Measurements from ENCODE around the gene SLC7A8.

The SLC7A8 gene

DNA sequence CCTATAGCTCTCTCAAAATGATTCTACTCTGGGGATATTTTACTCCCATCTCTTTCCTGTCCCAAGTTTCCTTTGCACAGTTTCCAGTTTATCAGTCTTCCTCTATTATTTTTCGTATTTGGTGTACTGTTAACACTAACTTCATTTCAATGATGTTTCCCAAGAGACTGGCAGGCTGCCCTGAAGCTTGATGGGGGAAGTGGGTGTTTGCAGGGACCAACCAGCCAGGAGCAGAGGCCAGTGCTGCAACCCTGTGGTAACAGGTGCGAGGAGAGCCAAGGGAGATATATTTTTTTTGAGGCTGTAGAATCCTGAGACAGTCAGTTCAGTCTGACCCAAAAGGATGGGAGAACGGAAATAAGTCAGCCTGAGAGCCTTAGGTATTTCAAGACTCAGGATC, 52.6 kb downstream of the SLC7A8 start:
- no peak for DNase-seq (ENCODE audit: low read depth in 2 of 2)

DNA sequence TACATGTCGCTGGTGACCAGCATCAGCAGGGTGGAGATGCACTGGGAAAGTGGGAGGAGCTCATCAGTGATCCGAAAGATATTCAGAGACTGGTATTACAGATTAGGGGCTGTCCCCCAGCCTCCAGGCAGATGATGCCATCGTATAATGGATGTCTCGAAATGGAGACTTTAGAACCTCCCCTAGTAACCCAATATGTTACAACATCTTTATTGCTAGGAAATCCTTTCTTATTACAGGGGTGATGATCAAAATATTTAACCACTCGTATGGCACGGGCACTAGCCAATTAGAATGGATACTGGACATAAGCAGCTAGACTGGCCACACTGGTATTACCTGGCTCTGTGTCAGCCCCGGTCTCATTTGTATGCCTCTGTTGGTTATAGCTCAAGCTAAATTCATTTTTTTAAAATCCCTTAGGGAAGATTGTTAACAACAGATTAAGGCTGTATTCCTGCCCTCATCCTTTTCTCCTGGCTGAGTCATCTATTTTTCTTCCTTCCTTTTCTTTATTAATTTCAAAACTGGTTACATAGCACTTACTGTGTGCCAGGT, 53.6 kb downstream of the SLC7A8 start:
- no peak for DNase-seq (ENCODE audit: low read depth in 2 of 2)

DNA sequence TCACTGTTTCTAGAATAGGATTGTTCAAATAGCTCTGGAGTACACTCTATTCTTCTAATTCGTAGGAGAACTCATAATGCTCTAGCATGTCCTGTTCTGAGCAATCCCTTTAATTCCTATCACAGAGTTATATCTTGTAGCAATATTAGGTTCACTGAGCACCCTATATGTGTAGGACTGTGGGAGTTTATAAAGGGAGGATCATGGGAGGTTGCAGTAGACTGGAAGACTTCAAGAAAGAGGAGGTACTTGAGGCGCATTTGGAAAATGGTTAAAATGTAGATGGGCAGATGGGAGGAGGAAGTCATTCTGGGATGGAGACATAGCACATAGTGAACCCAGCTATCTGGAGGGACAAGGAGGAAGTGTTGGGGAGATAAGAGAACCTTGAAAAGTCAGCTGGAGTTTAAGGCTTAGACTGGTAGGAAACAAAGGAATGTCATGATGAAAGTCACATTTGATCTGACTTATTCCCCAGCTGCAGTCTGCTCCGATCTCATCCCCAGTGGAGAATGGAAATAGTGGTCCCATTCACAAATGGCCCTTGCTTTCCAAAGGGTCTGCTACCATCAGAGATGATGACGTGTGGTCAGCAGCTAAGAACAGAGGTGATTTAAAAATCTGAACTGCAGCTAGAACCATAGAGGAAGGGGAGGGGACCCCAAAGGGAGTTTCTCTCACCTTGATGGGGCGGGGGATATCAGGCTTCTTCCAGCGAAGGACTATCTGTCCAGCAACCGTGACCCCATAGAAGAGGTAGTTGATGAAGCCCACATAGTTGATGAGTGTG, 54.3 kb downstream of the SLC7A8 start:
- no peak for DNase-seq (ENCODE audit: low read depth in 2 of 2)

DNA sequence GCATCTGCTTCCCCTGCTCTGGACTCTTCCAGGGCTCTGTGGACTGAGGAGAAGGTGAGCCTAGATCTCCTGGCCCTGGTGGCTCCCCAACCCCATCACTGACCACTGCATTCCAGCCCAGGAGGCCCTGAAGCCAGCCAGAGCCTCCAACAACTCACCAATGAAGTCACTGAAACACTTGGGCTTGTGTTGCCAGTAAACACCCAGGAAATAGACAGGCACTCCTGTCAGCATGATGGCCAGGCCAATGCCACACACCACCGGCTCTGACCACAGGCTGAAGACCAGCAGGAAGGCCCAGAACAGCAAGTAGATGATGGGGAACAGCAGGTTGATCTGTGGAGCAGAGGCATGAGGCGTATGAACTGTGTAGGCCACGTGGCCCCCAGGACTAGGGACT, 55.6 kb downstream of the SLC7A8 start:
- no peak for DNase-seq (ENCODE audit: low read depth in 2 of 2)

DNA sequence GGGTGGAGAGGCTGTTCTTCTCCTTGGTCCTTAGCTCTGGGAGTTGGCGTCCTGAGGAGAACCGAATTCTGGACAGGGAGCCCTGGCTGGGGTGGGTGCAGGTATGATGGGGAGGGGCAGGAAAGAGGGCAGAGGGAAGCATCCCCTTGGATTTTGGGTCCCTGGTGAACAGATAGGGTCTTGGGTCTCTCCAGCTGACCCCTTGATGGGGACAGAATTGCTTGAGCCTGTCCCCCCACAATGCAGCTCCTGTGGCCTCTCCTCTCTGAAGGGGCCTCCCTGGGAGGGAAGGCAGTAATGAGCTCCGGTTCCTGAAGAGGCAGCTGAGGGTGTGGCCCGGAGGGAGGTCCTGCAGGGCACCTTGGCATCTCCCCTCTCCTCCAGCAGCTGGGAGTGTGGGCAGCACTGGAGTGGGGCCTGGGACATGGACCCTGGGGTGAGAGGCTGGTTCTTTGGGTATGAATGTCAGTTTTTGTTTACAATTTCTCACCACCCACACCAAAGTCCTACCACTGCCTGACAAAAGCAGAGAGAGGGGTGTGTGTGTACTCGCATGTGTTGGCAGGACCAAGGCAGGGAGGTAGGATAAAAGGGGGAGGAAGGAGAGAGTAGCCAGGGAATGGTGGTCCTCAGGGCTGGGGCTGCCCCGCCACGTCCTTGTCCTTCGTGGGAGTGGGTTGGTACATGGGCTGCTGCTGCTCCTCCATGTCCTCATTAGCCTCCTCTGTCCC, 56.7 kb downstream of the SLC7A8 start:
- no peak for DNase-seq (ENCODE audit: low read depth in 2 of 2)

DNA sequence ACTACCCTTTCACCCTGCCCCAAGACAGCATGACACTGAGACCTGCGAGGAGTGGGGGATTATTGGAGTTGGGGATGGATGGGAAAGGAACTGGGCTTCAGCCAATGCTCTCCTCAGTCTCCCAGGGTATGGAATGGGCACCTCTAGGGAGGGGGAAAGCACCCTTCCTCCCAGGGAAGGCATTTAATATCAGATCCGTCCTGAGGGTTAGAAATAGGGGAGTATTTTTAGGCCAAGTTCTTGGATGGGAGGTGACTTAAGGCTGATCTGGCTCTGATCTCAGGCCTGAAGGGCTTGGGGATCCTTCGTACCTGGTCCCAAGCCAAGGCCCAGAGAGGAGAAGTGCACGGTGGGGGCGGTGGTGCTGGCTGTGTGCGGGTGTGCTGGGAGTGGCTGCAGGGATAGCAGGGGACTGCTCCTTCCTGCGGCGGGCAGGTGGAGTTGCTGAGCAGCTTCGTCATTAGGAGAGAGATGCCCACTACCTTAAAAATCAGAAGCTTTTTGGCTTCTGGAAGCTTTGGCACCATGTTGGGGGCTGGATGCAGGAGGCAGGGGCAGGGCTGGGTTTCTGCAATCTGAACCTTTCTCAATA, 57.4 kb downstream of the SLC7A8 start:
- DNase-seq (ENCODE audit: low read depth in 2 of 2) = no peak

DNA sequence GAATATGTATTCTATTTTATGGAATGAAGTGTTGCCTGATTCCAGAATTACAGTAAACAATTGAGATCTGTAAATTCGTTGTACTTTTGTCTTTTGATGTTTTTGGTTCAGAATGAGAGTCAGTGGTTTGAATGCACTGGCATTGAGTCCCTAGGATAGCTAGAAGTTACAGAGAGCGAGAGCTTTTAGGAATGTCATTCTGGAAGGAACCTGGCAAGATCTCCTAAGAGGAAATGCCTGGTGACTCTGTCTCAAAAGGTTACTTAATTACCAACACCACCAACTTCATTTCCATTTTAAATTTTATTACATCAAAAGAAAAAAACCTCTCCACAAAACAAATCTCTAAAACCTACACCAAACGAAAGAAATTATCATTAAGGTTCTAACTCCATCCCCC, 58.4 kb downstream of the SLC7A8 start:
- DNase-seq (ENCODE audit: low read depth in 2 of 2) = no peak

DNA sequence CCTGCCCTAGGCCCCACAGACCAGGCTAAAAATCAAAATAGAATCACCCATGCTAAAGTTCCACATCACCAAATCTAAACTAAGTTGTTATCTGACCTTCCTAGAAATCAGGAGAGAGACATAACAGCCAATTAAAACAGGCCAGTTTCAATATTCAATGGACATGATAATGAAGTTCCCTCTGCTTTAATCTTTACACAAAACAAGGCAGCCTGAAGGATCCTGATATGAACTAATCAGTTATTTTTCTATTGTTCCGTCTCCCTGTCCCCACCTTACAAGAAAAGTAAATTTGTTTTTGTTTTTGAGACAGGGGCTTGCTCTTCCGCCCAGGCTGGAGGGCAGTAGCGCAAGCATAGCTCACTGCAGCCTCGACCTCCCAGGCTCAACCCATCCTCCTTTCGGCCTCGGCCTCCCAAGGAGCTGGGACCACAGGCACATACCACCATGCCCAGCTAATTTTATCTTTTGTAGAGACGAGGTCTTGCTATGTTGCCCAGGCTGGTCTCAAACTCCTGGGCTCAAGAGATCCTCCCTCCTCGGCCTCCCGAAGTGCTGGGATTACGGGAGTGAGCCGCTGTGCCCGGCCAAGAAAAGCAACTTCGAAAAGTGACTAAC, 59.0 kb downstream of the SLC7A8 start:
- no peak for DNase-seq (ENCODE audit: low read depth in 2 of 2)

DNA sequence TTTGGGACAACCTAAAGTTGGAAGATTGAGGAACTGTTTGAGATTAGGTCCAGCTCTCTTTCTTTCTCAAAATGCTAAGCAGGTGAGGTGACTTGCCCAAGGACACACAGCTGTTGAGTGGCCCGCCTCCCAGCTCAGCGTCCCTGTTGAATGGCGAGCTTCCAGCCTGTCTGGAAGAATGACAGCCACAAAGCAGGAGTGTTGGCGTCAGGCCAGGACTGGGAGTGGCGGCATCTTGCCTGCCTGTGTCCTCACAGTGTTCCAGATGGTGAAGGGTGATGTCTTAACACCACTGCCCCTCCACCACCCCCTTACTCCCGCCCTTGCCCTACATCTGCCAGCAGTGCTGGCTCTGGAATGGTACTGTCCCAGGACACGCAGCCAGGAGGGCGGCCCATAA, 60.0 kb downstream of the SLC7A8 start:
- no peak for DNase-seq (ENCODE audit: low read depth in 2 of 2)

DNA sequence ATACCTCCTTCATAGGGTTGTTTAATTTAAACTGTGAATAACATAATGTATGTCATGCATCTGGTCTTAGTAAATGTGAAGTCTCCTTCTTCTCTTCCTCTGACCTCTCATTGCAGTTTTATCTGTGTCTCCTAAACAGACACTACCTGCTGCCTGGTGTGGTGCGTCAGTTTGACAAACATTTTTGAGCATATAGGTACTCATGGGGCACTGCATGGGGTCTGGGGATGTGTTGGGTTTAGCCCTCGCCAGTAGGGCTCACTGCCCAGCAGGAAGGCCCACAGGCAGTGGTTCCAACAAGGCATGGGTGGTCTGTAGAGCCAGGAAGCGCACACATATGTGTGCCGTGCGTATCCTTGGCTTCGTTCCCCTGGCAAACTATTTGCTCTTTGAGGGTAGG, 61.4 kb downstream of the SLC7A8 start:
- DNase-seq (ENCODE audit: low read depth in 2 of 2) = no peak

DNA sequence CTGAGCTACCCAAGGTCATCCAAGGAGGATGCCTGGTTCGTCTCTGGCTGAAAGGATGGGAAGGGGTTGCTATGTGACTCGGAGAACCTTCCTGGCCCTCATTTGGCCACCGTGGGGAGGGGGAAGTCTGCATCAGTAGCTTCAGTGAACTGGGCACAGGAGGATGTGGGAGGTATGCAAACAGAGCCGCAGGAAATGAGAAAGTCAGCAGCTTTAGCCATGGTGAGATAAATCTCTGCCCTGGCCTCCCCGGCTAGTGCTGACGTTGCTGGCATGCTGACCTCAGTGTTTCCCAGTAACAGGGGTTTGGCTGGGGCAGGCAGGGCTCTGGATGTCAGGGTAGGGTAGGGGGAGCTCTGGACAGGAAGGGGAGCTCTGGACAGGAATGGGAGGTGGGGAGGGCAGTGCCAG, 62.1 kb downstream of the SLC7A8 start:
- DNase-seq (ENCODE audit: low read depth in 2 of 2) = no peak

DNA sequence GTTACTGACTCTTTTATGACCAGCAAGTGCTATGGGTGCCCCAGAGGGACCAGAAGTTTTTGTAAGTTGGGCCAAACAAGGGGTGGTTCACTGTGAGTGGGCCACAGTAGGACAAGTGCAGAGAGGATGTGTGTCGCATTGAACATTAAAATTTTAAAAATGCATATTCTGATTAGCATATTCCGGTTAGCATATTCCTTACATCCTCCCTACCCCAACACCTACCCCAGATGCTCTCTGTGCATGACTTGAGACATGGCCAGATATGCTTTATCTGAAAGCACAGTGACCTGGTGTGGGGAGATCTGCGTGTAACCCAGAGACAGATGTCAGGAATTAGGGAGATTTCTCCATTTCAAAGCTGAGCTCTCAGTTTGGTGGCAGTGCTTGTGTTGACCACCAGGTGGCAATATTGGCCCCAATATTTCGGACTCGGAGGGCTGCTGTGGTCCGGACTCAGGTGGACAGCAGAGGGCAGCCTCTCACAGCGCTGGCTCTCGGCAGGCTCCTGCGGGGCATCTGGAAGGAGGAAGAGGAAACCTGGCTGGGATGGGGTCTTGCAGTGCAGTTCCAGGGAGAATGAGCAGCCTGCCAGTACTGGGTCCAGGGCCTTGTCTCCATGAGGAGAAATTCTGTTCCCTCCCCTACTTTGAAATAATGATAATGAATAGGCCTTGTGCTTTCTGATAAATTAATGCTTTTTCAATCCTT, 62.8 kb downstream of the SLC7A8 start:
- peak; percentile 53 to 54 for DNase-seq (ENCODE audit: low read depth in 2 of 2)

DNA sequence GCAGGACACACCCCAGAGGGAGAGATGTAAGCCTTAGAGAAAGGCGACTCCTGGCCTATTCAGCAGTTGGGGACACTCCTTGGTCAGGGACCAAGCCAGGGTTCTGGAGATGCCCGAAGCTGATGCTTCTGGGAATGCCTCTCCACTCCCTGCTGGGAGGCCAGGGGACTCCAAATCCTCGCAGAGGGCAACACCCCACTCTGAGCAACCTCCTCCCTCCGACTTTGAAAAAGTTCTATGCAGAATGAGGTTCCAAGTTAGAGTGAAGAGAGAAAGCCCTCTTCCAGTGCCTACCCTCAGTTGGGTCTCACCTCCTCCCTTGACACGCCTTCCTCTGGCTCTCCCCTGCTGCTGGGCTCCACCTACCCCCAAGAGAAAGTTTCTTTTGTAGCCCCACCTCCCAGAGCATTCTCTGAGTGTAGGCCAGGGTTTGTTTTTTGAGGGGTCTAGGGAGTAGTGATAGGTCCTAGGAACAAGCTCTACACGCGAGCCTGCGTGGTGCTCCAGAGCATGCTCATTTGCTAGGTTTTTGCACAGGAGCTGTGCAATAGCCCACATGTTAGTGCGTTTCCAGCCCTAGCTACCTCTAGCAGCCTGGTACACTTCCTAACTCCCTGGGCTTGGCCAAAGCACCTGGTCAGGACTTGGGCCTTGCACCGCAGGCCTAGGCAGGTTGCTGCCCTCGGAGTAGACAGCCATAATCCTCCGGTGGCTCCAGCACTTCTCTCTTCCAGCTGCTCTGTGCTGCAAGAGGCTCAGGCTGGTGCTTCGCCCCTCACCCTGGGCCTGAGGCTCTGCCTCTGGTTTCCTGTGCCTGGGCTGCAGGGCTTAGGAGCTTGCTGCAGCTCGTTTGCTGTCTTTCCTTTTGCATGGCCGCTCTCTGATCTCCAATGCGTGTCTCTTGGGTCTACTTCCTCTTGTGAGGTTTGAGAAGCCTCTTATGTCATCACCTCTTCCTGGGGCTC, 63.8 kb downstream of the SLC7A8 start:
- DNase-seq (ENCODE audit: low read depth in 2 of 2) = no peak

DNA sequence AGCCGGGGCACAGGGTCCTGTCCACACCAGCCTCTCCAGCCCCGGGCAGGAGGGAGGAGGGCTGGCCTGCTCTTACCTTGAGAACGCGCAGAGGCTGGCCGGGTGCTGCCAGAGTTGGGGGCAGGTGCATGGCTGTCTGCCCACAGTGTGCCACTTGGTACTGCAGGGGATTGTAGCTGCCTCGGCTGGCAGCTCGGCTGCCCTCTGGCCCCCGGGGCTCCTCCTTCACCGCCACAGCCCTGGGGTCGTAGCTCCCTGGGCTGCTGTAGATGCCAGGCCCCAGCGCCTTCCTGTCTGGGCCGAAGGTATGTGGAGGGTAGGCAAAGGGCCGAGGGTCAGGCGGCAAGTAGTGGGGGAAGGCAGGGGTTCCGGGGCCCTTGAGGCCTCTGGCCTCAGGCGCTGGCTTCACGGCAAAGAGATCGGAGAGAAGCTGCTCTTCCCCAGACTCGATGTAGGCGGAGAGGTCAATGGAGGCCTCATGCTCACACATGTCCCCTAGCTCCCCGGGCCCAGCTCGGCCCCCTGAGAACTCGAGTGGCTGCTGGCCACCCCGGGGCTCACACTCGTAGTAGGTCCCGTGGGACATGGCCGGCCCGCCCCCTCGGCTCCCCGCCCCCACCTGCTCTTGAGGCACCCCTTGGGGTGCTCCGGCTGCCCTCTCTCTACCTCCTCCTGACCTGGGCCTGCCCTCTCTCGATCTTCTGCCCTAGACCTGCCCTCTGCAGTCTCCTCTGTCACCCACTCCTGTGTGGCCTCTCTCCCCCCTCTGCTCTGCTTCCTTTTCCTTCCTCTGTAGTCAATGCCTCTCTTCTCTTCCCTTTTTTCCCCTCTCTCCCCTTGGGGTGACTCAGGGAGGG, 64.7 kb downstream of the SLC7A8 start, which contains the start of gene CEBPE:
TSS of gene CEBPE (minus strand) at position 750 of the 857 bp plus-strand sequence. CDS start at position 586, 164 bp downstream.
- DNase-seq (ENCODE audit: low read depth in 2 of 2) = no peak

DNA sequence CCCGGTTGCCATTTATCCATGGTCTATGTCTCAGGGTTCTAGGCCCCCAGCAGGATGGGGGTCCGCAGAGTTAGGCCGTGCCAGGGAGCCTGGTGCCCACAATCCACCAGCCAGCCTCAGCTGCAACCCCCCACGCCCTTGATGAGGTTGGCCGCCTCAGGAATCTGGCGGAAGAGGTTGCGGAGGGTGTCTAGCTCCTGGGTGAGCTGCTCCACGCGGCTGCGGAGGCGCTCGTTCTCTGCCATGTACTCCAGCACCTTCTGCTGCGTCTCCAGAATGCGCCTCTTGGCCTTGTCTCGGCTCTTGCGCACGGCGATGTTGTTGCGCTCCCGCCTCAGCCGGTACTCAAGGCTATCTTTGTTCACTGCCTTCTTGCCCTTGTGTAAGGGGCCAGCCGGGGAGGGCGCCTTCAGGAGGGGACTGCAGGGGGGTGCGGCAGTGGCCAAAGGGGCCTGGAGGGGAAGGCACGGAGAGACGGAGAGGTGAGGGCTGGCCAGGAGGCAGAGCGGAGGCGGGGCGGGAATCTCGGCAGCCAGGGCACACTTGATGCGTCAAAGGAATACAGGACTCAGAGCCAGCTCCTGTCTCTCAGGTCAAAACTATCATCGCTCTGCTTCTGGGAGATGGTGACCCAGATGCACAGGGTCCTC, 66.0 kb downstream of the SLC7A8 start:
- no peak for DNase-seq (ENCODE audit: low read depth in 2 of 2)

DNA sequence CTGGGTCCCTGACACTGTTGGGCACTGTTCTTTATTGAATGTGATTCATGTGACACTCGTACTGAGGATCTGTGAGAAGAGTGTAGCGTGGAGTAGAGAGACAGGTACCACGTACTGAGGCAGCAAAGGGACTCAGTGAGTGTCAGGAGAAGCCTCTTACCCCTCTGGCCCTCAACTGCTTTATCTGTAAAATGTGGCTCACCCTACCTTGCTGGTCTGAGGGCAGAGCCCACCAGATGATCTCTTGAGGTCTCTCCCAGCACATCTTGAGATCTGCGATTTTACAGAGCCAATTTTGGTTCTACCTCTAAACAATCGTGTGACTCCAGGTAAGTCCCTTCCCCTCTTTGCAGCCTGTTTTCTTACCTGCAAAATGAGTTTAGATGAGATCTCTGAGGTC, 67.5 kb downstream of the SLC7A8 start:
- DNase-seq (ENCODE audit: low read depth in 2 of 2) = no peak

DNA sequence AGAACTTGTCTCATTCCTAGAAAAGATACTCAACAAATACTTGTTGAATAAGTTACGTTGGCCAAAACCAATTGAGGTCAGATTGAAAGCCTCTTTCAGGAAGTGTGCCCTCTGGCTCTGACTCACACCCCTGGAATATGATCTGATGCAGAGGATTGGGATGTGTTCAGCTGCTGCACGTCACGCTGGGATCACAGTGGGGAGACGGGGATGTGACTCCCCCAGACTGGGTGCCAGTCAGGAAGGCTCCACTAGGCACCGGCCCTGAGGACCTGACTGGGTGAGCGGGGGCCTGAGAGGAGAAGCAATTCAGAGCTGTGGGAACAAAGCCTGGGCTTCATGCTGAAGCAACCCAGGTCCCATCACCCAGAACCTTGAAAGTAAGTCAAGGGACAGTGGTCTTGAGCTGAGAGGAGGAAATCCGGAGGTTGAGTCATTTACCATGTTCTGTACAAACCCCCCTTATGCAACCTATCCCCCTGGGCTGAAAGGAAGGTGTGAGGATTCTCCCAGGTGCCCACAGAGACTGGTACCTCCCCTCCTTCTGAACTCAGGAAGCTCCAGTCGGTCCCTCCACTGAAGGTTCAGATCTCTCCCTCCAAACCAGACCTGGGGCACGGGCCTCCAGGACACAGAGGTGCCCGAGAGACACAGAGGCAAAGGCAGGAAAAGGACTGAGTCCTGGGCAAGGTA, 68.3 kb downstream of the SLC7A8 start:
- peak; percentile 75 to 76 for DNase-seq (ENCODE audit: low read depth in 2 of 2)

DNA sequence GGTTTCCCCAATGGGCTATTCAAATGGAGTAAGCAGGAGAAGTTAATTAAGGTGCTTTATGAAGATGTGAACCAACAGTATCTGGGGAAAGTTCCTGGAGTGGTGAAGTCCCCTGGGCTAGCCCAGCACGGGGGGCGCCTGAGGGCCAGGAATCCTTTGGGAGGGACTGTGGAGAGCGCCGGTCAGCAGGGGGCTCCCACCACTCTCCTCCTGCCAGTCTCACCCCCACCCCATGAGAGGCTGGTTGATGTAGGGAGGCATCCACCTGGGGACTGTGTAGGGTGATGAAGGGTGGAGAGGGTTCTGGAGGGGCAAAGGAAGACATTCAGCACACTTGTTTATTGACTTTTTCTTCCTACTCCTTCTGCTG, 68.8 kb downstream of the SLC7A8 start:
- no peak for DNase-seq (ENCODE audit: low read depth in 2 of 2)
